Chondrocyte (in vitro differentiated cells): ENCODE measurements around the gene GPNMB. TPM values are rescaled to one million over a fixed set of nuclear protein-coding genes. Genes with fewer than 3 reads are reported as not detected.
"Not testable (repeated sequence)": the region's sequence is repeated elsewhere in the genome, so short reads cannot be mapped to it uniquely, and the experiment has no call there.

Experiments used
- DNase-seq: peaks from one replicate; pipeline ENCODE4 v3.0.0; 2021; ENCODE audit warnings: mixed read lengths, low spot score
- H3K27ac Mint-ChIP-seq: one replicate; pipeline ENCODE4 v1.8.0; 2021; ENCODE audit warnings: mild to moderate bottlenecking, moderate library complexity, mixed read lengths; ENCODE audit not compliant: unreplicated experiment
- H3K27me3 Mint-ChIP-seq: 2 replicates; pipeline ENCODE4 v1.8.0; 2021; ENCODE audit warnings: low read depth, mixed read lengths
- H3K36me3 Mint-ChIP-seq: 2 replicates; pipeline ENCODE4 v1.8.0; 2021; ENCODE audit warnings: low read depth, mixed read lengths
- H3K4me1 Mint-ChIP-seq: 2 replicates; pipeline ENCODE4 v1.8.0; 2021; ENCODE audit warnings: low read depth, mild to moderate bottlenecking, mixed read lengths
- H3K4me3 Mint-ChIP-seq: one replicate; pipeline ENCODE4 v1.8.0; 2021; ENCODE audit warnings: mild to moderate bottlenecking, moderate library complexity, mixed read lengths; ENCODE audit not compliant: unreplicated experiment
- H3K9me3 Mint-ChIP-seq: 2 replicates; pipeline ENCODE4 v1.8.0; 2021; ENCODE audit warnings: low read depth, mixed read lengths
- total RNA-seq: library from RNA; stranded (reverse); gene quantifications from 3 replicates; pipeline ENCODE4 v1.2.1, GENCODE V29; 2021
- TF ChIP-seq, protein P1 (sequence below): fragments of 200-600 bp; sonication (generic); IDR thresholded peaks from 2 replicates; pipeline ENCODE4 v1.5.0; 2021; ENCODE audit warnings: antibody characterized with exemption, mild to moderate bottlenecking, moderate library complexity

The GPNMB gene
- total RNA-seq, 1 donor from 2014 or later: 139 TPM

DNA sequence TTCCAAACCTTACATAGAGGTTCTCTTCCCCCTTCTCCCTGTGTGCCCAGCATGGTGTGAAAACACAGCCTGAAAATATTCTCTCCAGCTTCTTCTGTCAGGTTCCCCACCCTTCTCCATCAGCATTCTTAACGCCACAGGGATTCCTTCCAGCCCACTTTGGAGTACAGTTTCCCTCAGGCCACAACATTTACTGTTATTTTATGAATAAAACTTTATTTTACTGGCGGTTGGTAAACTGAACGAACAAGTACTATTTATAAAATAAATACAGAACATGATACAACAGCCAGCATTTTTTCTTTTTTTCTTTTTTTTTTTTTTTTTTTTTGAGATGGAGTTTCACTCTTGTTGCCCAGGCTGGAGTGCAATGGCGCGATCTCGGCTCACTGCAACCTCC, 31.6 kb upstream of the GPNMB start:
- H3K9me3 Mint-ChIP-seq: no peaks in the 10 kb centered on the region
- H3K27me3 Mint-ChIP-seq: no peaks in the 10 kb centered on the region
- H3K4me3 Mint-ChIP-seq: no peak overlapping the region
- peaks cover 8% of the 10 kb centered on the region for H3K4me1 Mint-ChIP-seq
- H3K36me3 Mint-ChIP-seq: no peaks in the 10 kb centered on the region
- no peak overlapping the region for H3K27ac Mint-ChIP-seq
- DNase-seq: no peak
- TF ChIP-seq, protein P1, sequence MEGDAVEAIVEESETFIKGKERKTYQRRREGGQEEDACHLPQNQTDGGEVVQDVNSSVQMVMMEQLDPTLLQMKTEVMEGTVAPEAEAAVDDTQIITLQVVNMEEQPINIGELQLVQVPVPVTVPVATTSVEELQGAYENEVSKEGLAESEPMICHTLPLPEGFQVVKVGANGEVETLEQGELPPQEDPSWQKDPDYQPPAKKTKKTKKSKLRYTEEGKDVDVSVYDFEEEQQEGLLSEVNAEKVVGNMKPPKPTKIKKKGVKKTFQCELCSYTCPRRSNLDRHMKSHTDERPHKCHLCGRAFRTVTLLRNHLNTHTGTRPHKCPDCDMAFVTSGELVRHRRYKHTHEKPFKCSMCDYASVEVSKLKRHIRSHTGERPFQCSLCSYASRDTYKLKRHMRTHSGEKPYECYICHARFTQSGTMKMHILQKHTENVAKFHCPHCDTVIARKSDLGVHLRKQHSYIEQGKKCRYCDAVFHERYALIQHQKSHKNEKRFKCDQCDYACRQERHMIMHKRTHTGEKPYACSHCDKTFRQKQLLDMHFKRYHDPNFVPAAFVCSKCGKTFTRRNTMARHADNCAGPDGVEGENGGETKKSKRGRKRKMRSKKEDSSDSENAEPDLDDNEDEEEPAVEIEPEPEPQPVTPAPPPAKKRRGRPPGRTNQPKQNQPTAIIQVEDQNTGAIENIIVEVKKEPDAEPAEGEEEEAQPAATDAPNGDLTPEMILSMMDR: no peak

DNA sequence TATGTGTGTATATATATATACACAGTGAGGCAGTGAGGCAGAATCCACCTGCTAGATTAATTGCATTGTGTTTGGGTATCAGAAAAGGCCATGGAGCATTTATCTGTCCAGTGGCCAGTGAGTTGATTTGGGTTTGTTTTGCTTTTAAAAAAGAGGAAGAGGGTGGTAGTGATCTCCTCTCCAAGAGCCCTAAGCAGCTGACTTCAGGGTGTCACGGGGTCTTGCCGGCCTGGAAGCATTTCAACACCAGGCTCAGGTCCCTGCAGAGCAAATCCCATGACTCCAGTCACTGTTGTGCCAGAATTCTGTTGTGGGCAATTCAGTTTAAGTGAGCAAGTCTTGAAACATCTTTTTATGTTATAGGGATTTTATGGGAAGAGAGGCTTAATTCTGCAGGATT, 30.6 kb upstream of the GPNMB start:
- TF ChIP-seq, protein P1: no peak
- H3K4me1 Mint-ChIP-seq: peaks cover 8% of the 10 kb centered on the region
- H3K27me3 Mint-ChIP-seq: no peaks in the 10 kb centered on the region
- H3K4me3 Mint-ChIP-seq: no peak overlapping the region
- DNase-seq: no peak
- H3K9me3 Mint-ChIP-seq: no peaks in the 10 kb centered on the region
- H3K27ac Mint-ChIP-seq: no peak overlapping the region
- H3K36me3 Mint-ChIP-seq: no peaks in the 10 kb centered on the region

DNA sequence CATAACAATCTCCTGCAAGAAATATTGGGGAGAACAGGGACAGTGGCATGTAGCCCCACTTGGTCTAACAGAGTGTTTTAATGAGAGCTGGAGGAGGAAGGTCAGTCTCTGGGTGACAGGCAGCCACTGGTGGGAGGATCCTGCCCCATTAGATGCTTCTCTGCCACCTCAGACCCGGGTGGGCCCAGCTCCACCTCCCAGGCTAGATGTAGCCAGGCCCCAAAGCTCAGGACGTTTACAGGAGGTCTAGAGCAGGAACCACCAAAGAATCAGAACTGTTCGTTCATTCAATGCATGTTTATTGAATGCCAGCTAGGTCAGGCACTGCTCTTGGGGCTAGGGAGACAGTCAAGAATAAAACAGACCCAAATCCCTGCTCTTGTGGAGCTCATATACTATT, 28.4 kb upstream of the GPNMB start:
- H3K36me3 Mint-ChIP-seq: no peaks in the 10 kb centered on the region
- H3K4me3 Mint-ChIP-seq: no peak overlapping the region
- H3K27me3 Mint-ChIP-seq: no peaks in the 10 kb centered on the region
- TF ChIP-seq, protein P1: no peak
- H3K9me3 Mint-ChIP-seq: no peaks in the 10 kb centered on the region
- H3K27ac Mint-ChIP-seq: no peak overlapping the region
- H3K4me1 Mint-ChIP-seq: peaks cover 8% of the 10 kb centered on the region
- no peak for DNase-seq

DNA sequence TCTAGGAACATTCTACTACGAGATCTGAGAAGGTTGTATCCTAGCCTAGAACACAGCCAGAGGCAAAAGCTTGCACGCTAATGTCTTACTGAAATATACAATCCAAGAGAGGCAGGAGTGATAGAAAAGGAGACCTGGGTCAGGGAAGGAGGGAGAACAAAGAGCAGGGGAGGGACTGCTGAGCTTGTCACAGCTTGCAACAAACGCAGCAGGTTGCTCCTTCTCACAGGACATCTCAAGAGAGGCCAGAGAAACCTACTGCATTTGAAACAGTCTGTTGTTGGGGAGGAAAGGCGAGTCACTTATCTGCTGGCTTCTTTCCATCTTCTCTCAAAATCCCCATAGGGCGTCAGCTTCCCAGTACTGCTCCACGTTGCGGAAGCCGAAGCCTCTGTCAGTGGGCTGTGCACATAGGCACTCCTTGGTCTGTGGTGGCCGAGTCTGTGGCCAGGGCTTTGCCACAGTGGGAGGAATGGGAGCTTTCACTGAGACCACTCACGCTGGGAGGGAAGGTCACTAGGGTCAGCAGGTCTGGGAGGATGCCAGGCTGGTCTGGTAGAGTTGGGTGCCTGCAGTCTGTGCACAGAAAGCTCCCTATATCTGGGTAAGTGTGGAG, 25.8 kb upstream of the GPNMB start:
- H3K9me3 Mint-ChIP-seq: no peaks in the 10 kb centered on the region
- DNase-seq: no peak
- no peak overlapping the region for H3K4me3 Mint-ChIP-seq
- no peaks in the 10 kb centered on the region for H3K36me3 Mint-ChIP-seq
- no peaks in the 10 kb centered on the region for H3K27me3 Mint-ChIP-seq
- H3K27ac Mint-ChIP-seq: no peak overlapping the region
- H3K4me1 Mint-ChIP-seq: peaks cover 8% of the 10 kb centered on the region
- TF ChIP-seq, protein P1: no peak

DNA sequence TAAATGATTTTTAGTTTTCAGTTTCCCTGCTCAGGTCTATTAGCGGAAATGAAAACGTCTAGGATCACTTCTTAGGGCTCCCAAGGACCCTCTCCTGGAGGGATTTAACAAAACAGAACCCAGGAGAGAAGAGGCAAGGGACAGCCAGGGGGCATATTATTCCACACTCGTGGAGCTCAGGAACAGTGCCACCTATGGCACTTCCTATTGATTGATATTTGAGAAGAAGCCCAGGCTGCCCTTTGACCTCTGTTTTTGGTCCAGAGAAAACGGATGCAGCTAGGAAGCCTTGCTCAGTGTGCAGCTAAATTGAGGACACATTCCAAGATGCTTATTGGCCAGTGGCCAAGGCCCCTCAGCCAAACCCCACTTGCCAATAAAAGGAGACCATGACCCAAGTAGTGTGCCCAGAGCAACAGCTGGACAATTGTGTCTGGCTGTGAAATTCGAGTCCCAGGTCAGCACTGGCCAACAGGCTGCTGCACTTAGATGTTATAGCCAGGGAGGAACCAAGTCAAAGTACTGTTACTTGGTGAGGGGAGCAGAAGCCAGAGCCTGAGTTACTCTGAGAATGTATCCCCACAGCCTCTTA, 24.0 kb upstream of the GPNMB start:
- no peaks in the 10 kb centered on the region for H3K27me3 Mint-ChIP-seq
- H3K4me3 Mint-ChIP-seq: no peak overlapping the region
- no peak for DNase-seq
- H3K9me3 Mint-ChIP-seq: no peaks in the 10 kb centered on the region
- H3K27ac Mint-ChIP-seq: no peak overlapping the region
- TF ChIP-seq, protein P1: no peak
- peaks cover 8% of the 10 kb centered on the region for H3K4me1 Mint-ChIP-seq
- H3K36me3 Mint-ChIP-seq: no peaks in the 10 kb centered on the region

DNA sequence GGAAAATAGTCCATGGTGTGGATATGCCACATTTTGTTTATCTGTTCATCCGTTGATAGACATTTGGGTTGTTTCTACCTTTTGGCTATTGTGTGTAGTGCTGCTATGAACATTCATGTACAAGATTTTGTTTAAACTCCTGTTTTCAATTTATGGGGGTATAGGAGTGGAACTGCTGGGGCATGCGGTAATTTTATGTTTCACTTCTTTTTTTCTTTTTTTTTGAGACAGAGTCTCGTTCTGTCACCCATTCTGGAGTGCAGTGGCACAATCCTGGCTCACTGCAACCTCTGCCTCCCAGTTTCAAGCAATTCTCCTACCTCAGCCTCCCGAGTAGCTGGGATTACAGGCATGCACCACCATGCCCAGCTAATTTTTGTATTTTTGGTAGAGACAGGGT, 22.2 kb upstream of the GPNMB start:
- H3K4me3 Mint-ChIP-seq, H3K27ac Mint-ChIP-seq, H3K36me3 Mint-ChIP-seq, DNase-seq, H3K27me3 Mint-ChIP-seq, H3K9me3 Mint-ChIP-seq, H3K4me1 Mint-ChIP-seq: not testable (repeated sequence)
